Stimulated activated CD8-positive, alpha-beta memory T cell treated with anti-CD3 and anti-CD28 coated beads, Interleukin-12 subunit alpha, Interleukin-12 subunit beta, amount 100 ng/mL, for 24 hours (primary cell): ENCODE measurements around the gene SLC25A21.
"Not testable (repeated sequence)": the region's sequence is repeated elsewhere in the genome, so short reads cannot be mapped to it uniquely, and the experiment has no call there.

Source experiments
- DNase-seq: peaks from one replicate; pipeline ENCODE4 v3.0.0-alpha.2; 2020; ENCODE audit errors: extremely low read depth

SLC25A21 gene

DNA sequence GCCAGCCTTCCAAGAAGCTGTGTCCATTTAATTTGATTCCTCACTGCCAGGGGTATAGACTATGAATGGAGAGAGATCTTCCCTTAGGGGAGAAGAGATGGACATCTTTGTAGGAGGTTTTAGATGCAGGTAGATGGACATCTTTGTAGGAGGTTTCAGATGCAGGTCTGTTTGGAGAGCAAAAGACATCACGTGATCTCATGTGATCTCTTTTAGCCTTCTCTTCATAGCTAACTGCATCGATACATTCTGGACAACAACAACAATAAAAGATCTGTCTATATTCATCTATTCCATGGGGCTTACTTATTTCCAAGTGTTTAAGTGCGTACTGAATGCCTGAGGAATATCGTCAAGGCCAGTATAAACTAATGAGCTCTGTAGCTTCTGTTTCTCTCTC is 347.6 kb downstream of the SLC25A21 start:
- no peak for DNase-seq

GRCh38 chr14:36823651-36824050 is 348.8 kb downstream of the SLC25A21 start:
- no peak for DNase-seq

DNA sequence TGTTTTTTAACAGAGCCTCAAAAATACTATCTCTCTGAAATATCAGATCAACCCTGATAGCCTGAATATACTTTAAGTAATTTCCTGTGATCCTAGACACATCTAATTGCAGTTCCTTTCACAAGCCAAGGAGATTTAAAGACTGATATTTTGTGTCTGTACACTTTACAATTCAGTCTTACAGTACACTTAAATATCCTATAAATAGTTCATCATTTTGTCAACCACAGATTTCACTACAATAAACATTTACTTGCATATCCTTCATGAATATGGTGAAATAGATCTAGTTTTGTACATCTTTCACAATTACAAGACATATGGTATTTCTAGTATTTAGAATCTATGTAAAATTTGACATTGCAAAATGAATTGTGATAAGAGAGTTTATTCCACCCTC is 349.7 kb downstream of the SLC25A21 start:
- DNase-seq: no peak

DNA sequence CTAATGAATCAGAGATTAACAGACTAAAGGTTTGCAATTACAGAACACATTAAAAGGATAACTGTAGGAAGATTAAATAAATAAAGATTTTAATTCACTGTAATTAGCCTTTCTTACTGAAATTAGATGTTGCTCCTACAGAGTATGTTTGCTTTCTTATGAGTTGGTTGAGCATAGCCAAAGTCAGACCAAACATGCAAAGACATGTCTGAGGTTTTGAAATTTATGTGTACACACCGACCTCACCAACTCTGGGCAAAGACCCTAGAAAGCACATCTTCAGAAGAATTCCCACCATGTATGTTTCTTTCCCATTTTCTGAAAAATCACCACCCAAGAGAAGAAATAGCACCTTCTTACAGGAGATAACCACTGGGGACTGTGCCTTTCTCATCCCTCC is 351.5 kb downstream of the SLC25A21 start:
- DNase-seq: no peak

DNA sequence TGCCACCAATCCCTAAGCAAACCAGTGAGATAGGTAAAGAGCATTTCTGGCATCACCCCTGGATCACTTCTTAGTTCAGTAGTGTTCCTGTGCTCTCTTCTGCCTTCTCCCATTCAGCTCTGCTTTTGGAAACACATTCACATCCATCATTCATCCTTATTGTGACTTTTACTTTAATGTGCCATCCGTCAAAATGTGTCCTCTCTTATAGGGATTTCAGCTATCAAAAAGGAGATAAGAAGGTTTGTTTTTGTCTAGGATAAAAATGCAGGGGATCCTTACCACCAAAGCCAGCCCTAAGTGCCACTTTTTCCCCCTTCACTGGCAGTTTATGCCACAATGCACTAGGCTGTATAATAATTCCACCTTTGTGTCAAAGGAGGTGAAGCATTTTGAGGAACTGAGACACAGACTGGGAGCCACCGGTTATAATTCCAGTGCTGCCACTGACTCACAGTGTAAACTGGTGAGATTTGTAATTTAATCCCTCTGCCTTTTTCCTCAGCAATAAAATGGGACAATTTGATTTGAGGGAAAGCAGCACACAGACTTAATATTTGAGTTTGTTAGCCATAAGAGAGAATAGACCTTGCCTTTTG is 352.2 kb downstream of the SLC25A21 start:
- DNase-seq: no peak

- DNase-seq: no peak
Measured at GRCh38 chr14:36818794-36819384, 353.5 kb downstream of the SLC25A21 start.

DNA sequence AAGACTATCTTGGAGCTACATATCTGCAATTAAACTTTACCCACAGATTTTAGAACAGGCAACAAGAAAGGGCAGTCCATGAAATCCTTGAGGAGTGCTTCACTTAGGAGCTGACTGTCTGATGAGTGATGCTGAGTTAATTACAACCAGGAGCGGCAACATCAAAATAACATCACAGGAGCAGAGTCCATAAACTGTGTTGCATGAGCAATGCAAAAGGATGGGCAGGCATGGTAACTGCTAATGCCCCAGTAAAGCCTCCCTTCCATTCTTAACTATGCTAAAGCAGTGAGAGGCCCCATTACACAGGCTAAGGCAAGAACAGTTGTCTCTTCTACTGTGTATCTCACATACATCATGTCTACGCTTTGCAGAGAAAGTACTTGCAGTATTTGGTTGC is 354.2 kb downstream of the SLC25A21 start:
- DNase-seq: no peak

GRCh38 chr14:36817071-36817930 is 355.1 kb downstream of the SLC25A21 start:
- DNase-seq: no peak

DNA sequence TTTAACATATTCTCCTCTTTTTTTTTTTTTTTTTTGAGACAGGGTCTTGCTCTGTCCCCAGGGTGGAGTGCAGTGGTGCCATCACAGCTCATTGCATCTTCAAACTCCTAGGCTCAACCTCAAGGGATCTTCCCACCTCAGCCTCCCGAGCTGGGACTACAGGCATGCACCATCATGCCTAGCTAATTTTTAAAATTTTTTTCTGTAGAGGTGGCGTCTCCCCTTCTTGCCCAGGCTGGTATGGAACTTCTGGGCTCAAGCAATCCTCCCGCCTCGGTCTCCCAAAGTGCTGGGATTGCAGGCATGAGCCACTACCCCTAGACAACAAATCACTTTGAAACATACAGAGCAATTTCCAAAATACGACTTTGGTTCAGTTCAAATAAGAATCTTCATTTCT is 355.9 kb downstream of the SLC25A21 start:
- DNase-seq: no peak

- not testable (repeated sequence) for DNase-seq
Measured at GRCh38 chr14:36814783-36815182, 357.6 kb downstream of the SLC25A21 start.

- DNase-seq: no peak
Measured at GRCh38 chr14:36810209-36810608, 362.2 kb downstream of the SLC25A21 start.

GRCh38 chr14:36807727-36808126 is 364.7 kb downstream of the SLC25A21 start:
- DNase-seq: no peak

DNA sequence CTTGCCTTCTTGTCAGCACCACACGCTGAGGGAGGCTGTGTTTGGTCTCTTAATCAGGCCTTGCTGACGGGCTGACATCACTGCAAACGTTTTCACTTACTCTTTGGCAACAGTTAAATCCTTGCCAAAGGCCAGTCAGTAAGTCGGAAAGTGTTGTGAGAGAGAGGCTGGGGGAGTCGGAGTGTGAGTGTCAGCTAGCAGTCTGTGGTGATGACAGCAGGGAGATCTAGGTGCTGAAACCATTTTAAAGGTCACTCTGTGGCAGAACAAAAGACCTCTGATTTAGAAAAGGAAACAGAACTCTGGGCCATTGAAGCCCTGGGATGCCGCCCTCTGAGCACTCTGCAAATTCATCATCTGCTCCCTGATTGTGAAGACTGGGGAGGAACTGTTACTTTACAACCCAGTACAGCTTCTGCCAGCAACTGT is 367.3 kb downstream of the SLC25A21 start:
- DNase-seq: no peak

DNA sequence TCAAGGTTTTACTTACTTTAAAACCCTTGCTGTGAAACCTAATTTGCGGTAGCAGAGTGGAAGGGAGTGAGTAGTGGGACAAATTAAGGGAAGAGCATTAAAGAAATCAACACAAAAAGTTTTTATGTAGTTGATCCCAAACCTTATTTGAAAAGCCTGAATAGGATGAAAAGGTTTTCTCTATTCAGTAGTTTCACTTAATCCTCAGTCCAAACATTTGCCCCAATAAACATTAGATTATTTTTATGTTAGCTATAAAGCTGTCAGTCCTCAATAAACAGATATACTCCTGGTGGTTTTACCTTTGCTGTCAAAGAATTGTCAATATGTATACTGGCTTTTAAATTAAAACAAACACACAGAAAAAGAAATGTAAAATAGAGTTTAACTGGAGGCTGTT is 374.8 kb downstream of the SLC25A21 start:
- DNase-seq: no peak

GRCh38 chr14:36791402-36791801 is 381.0 kb downstream of the SLC25A21 start:
- DNase-seq: no peak

DNA sequence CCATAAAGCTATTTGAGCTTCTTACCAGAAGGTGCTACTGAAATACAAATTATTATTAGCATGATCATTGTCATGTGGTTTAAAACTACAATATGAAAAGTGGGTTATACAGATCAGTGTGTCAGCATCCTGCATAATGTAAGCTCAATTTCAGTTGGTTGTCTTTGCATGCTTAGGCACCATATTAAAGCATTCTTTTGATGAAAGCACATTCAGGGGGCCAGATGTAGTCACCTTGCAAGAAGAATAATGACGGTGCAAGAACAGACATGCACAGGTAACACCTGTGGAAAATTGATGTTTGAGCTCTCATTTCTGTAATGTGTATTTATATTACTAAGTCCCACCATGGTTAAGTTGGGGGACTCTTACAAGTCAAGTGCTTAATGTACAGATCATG is 386.9 kb downstream of the SLC25A21 start:
- no peak for DNase-seq

- no peak for DNase-seq
Measured at GRCh38 chr14:36784541-36784940, 387.9 kb downstream of the SLC25A21 start.

GRCh38 chr14:36781897-36782296 is 390.5 kb downstream of the SLC25A21 start:
- DNase-seq: no peak

GRCh38 chr14:36773558-36773957 is 398.8 kb downstream of the SLC25A21 start:
- no peak for DNase-seq

DNA sequence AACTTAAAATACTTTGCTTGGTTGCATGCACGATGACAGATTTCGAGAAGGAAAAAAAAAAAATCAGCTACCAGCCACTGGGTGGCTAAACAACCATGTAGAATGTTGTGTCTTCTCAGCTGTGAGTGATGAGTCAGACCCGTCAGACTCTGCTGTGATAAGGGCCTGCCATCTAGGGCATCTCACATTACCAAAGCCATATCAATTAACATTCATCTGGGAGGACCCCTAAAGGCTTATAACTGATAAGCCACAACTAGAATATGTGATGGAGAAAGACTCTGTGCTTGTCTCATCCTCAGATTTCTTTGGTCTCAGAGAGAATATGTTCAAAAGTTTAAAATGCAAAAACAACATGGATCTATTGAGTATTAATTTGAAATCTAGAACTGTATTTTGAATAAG is 399.3 kb downstream of the SLC25A21 start:
- DNase-seq: no peak

DNA sequence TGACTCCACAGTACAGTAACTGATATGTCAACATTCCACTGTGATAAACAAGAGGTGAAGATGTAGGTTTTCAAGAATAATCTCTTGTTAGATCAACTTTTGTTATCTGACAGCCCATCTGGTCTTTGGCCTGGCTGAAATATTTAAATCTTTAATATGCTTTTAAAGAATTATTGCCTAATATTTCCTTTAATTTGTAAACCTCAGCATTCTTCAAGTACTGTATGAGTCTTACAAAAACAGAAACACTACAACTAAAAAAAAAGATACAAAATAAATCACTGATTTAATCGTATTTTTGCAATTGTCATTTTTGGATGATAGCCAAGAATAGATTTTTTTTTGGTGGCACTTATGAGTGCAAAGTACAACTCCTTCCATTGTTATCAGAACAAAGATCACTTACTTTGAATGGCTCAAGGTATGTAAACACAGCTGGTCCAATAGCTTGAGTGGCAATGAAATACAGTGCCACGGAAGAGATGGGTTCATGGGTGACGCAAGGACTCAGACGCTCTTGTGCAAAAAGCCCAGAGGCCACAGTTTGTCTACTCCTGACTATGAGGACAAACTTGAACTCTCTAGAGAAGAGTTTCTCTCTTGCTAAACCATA is 401.3 kb downstream of the SLC25A21 start:
- no peak for DNase-seq

DNA sequence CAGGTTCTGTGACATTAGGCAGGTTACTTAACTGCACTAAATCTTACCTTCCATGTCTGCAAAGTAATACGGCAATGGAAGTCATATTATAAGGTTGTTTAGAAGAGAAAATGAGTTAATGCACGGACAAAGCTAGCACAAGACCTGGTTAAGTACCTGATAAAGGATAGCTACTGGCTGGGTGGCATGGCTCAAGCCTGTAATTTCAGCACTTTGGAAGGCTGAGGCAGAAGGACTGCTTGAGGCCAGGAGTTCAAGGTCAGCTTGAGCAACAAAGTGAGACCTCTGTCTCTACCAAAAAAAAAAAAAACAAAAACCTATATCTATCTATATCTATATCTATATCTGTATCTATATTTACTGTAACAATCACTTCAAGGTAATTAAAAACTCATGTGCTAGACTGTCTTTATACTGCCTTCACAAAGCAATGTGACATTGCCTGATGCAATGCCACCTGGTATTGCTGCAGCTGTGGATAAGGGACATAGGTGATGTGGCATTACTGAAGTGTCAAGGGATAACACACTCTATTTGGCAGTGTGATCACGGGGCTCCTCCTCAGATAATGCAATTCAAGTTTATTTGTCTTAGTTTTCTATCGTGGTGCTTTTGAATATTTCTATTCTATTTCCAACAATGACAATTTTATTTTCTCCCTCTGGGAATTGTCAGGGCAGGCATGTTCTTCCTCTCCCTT is 403.6 kb downstream of the SLC25A21 start:
- no peak for DNase-seq
